Stomach smooth muscle (tissue), 2 donors: ENCODE measurements around the gene BRCA2.
A peak's percentile ranks its signal among the peaks of the same experiment; 100 is the strongest.

Experiments
- H3K27ac ChIP-seq: one replicate; pipeline ENCODE4 v1.7.0; 2013; ENCODE audit warnings: mild to moderate bottlenecking, low read length, inconsistent platforms
- H3K27me3 ChIP-seq, 2 donors: one replicate each; pipeline ENCODE4 v1.7.0; 2013; ENCODE audit warnings: low read length in 2 of 2; ENCODE audit not compliant: insufficient read depth in 2 of 2, control insufficient read depth in 1 of 2
- H3K36me3 ChIP-seq, 2 donors: one replicate each; pipeline ENCODE4 v1.7.0; 2013; ENCODE audit warnings: low read length in 2 of 2; ENCODE audit not compliant: control insufficient read depth in 2 of 2, insufficient read depth in 2 of 2
- H3K4me1 ChIP-seq: one replicate; pipeline ENCODE4 v1.7.0; 2013; ENCODE audit warnings: low read length; ENCODE audit not compliant: control insufficient read depth, insufficient read depth
- H3K4me3 ChIP-seq, 2 donors: one replicate each; pipeline ENCODE4 v1.7.0; 2013; ENCODE audit warnings: low read length in 2 of 2
- H3K9ac ChIP-seq, 2 donors: one replicate each; pipeline ENCODE4 v1.7.0; 2013; ENCODE audit warnings: low read length in 2 of 2, mild to moderate bottlenecking in 1 of 2
- H3K9me3 ChIP-seq, 2 donors: one replicate each; pipeline ENCODE4 v1.7.0; 2013; ENCODE audit warnings: low read length in 2 of 2; ENCODE audit not compliant: control insufficient read depth in 2 of 2
- donor health status: healthy.
- donor health status: Pancreatic carcinoma.

Gene BRCA2

DNA sequence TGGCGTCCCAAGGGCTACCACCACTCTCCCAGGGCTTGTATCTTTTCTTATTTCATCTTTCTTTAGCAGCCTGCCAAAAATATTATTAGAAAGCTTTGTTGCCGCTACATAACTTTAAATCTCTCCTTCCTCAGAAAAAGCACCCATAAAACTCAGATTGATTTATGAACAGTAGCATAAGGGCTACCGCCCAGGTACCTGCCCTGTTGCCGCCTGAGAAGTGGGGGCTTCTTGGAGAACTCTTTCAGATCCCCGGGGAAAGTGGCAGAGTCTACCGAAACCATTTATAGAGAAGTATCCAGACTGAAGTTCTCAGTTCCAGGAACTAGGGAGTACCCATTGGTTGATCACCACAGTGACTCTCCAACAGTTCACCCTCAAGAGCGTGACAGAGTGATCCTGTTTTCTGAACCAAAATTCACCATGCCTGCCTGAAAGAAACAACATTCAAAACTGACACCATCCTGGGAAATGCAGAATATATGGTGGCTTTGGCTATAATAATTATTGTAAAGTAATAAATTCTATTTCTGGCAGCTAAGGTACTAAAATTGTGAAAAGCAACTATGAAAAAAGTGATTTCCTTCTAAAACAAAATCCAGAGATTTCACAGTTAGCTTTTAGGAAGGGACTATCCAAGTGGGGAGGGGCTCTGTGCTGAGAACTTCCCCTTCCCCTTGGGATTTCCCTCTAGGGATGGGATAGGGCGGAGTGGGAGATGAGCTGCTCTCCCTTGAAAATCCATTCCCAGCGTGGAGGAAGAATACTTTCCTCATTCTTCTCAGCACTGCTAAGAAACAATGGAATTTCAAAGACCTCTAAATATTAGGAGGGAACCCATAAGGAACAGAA is 113.5 kb downstream of the BRCA2 start:
- H3K27me3 ChIP-seq = no peaks in the 10 kb centered on the region
- peak overlapping the region; percentile 58 for H3K27ac ChIP-seq
- H3K4me1 ChIP-seq = peaks cover 29% of the 10 kb centered on the region
- H3K9me3 ChIP-seq = no peaks in the 10 kb centered on the region
- peak overlapping the region; percentile 51 to 80 for H3K9ac ChIP-seq
- peak overlapping the region; percentile 89 to 90 for H3K4me3 ChIP-seq
- H3K36me3 ChIP-seq = peaks cover 0 to 3% of the 10 kb centered on the region in 2 donors

DNA sequence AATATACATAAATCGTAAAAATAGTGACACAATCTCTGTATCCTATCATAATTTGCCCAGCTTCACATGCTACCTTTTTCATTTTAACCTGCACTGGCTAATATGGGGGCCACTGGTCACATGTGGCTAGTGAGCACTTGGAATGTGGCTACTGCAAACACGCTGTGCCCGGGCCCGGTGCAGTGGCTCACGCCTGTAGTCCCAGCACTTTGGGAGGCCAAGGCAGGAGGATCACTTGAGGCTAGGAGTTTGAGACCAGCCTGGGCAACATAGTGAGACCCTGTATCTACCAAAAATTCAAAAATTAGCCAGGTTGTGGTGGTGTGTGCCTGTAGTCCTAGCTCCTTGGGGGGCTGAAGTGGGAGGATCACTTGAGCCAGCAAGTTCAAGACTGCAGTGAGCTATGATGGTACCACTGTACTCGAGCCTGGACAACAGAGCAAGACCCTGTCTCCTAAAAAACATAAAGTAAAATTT is 114.2 kb downstream of the BRCA2 start:
- Histone ChIP-seq H3K27me3 (no peaks in the 10 kb centered on the region), H3K9me3 (no peaks in the 10 kb centered on the region), H3K4me1 (peaks cover 29% of the 10 kb centered on the region), H3K36me3 (peaks cover 0 to 3% of the 10 kb centered on the region in 2 donors), H3K27ac (peak overlapping the region; percentile 58), H3K4me3 (no peak overlapping the region), H3K9ac (no peak overlapping the region)

DNA sequence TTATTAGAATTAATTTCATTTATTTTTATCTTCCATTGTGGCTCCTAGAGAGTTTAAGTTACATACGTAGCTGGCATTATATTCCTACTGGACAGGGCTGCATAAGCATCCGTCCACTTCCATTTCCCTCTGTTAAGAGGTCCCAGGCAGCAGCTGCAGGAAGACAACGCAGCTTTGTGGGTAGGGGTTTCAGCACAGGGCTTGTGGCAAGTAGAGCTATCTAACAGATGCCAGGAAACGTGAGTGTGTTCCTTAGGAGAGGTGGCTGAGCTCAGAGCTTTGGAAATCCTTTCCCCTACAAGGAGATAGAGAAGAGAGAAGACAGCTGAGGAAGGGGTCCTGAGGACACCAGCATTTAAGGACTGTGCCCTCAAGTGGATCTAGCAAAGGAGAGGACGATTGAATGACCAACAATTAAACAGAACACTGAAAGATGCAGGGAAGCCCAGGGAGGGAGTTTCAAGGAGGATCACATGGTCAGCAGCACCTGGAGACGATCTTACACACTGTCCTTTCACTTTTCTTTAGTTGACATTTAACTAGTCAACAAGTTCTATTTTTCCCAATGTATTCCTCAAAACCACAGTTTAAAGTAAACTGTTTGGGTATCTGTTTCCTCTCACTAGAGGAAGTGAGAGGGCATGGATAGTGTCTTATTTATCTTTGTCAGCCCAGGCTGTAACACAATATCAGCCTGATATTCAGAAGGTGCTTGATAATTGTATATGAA is 114.9 kb downstream of the BRCA2 start:
- Histone ChIP-seq H3K4me1 (peaks cover 28% of the 10 kb centered on the region), H3K9me3 (no peaks in the 10 kb centered on the region), H3K36me3 (peaks cover 0 to 6% of the 10 kb centered on the region in 2 donors), H3K27ac (no peak overlapping the region), H3K9ac (peak overlapping the region in 1 of 2 donors; percentile 42), H3K27me3 (no peaks in the 10 kb centered on the region), H3K4me3 (peak overlapping the region in 1 of 2 donors; percentile 22)

DNA sequence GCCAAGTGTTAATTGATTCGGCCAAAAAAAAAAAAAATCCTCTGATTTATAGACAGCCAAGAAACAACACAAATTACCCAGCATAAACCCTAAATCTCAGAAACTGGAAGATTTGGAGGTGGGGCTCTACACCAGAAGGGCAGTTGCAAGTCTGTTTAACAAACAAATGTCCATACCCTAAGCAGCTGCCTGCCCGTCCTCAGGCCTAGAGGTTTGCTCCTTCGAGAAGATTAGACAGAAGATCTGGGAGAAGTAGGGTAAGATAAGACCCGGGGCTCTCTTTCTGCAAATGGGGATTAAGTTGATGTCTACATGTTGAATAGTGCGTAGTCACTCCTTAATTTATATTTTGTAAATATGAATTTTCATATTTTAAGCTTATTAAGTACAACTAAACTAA is 116.1 kb downstream of the BRCA2 start:
- H3K36me3 ChIP-seq = peaks cover 2 to 6% of the 10 kb centered on the region in 2 donors
- no peak overlapping the region for H3K9ac ChIP-seq
- H3K9me3 ChIP-seq = no peaks in the 10 kb centered on the region
- H3K27me3 ChIP-seq = no peaks in the 10 kb centered on the region
- H3K4me1 ChIP-seq = peaks cover 16% of the 10 kb centered on the region
- no peak overlapping the region for H3K4me3 ChIP-seq
- no peak overlapping the region for H3K27ac ChIP-seq

DNA sequence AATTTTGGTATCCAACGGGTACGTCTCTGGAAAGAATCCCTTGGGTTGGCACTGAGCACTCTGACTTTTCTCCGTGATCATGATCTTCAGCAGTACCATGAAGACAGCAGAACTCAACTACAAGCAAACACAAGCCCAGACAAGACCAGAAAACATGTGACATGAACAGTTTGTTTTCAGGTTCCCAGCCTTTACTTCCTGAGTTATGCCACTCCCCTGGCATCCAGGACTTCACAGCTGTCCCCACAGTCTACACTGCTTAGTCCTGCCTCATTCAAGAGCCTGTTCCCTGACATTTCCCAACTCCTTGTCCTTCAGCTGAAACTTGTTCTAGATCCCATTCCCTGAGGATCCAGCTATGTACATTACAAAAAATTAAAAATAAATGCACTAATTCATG is 117.5 kb downstream of the BRCA2 start:
- Histone ChIP-seq H3K9me3 (no peaks in the 10 kb centered on the region), H3K4me3 (no peak overlapping the region), H3K36me3 (peaks cover 2 to 6% of the 10 kb centered on the region in 2 donors), H3K27ac (no peak overlapping the region), H3K4me1 (peaks cover 12% of the 10 kb centered on the region), H3K27me3 (no peaks in the 10 kb centered on the region), H3K9ac (no peak overlapping the region)

DNA sequence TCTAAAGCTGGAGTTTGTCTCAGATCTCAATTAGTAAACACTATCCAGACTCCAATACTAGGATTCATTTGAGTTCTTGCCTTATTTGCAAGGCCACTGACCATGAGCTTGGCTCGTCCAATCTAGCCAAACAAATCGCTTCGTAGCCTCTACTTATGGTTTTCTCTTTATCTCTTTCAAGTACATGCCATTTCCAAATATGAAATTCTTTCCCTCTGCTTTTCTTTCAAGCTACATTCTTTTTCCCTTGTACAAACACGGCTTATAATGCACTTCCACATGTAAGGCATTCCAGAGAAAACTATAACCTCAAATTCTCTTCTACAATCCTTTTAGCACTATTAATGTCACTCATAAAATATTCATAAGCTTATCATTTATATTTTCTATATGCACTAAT is 123.6 kb downstream of the BRCA2 start:
- H3K27me3 ChIP-seq = no peaks in the 10 kb centered on the region
- H3K9ac ChIP-seq = no peak overlapping the region
- no peaks in the 10 kb centered on the region for H3K9me3 ChIP-seq
- H3K4me1 ChIP-seq = no peaks in the 10 kb centered on the region
- peaks cover 6 to 10% of the 10 kb centered on the region in 2 donors for H3K36me3 ChIP-seq
- no peak overlapping the region for H3K4me3 ChIP-seq
- no peak overlapping the region for H3K27ac ChIP-seq

DNA sequence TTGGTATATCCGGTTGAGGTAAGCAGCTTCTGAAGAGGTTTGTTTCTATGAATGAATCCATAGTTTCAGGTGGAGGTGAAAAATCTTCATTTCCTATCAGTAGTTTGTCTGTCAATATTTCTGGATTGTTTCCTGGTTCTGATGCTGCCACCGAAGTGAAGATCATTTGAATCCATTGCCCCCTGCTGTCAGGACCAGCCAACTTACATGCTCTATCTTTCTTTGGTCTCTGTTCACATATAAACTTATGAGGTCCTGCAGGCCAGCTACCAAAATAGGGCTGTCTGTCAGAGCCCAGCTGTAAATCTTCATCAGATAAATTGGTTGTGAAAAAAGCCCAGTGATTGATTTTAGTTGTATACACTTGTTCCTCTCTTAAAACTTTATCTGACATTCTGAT is 127.8 kb downstream of the BRCA2 start:
- H3K4me1 ChIP-seq = no peaks in the 10 kb centered on the region
- H3K27me3 ChIP-seq = no peaks in the 10 kb centered on the region
- H3K27ac ChIP-seq = no peak overlapping the region
- no peak overlapping the region for H3K9ac ChIP-seq
- H3K9me3 ChIP-seq = no peaks in the 10 kb centered on the region
- no peak overlapping the region for H3K4me3 ChIP-seq
- H3K36me3 ChIP-seq = peaks cover 2 to 9% of the 10 kb centered on the region in 2 donors

DNA sequence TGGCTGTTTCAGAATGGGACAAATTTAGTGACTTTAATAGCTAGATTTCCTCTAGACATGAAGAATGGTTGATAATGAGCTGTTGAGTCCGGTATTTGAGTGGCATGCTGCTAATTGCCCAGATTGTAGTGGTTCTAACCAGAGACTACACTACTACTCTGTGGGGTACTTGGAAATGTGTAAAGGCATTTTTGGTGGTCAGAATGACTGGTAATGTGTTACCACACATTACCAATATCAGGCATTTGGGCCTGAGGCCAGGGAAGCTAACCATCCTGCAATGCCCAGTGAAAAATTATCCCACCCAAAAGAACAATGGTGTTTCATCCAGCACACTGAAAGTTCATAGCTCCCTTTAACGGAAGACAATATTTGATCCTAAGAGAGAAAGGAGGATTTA is 130.2 kb downstream of the BRCA2 start:
- H3K4me3 ChIP-seq = no peak overlapping the region
- peaks cover 0 to 3% of the 10 kb centered on the region in 2 donors for H3K36me3 ChIP-seq
- no peaks in the 10 kb centered on the region for H3K4me1 ChIP-seq
- no peaks in the 10 kb centered on the region for H3K9me3 ChIP-seq
- no peaks in the 10 kb centered on the region for H3K27me3 ChIP-seq
- no peak overlapping the region for H3K9ac ChIP-seq
- H3K27ac ChIP-seq = no peak overlapping the region

DNA sequence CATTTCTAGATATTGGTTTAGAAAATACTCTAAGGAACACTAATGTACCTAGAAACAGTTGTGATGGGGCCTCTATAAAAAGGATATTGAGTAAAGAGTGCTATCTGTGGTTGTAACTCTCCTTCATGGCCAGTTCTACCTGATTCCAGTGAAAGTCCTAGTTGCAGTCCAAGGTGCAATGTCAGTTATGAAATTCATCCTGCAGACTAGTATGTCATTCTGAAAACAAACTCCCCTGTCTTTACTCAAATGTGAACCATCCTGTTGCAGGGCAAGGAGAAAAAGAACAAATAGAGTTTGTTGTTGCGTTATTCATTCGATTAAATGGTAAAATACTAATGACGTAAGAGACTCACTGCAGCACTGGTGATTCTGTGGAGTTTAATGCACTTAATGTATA is 130.9 kb downstream of the BRCA2 start:
- no peak overlapping the region for H3K4me3 ChIP-seq
- no peaks in the 10 kb centered on the region for H3K9me3 ChIP-seq
- no peak overlapping the region for H3K27ac ChIP-seq
- H3K36me3 ChIP-seq = peaks cover 0 to 3% of the 10 kb centered on the region in 2 donors
- no peaks in the 10 kb centered on the region for H3K4me1 ChIP-seq
- H3K27me3 ChIP-seq = no peaks in the 10 kb centered on the region
- no peak overlapping the region for H3K9ac ChIP-seq

DNA sequence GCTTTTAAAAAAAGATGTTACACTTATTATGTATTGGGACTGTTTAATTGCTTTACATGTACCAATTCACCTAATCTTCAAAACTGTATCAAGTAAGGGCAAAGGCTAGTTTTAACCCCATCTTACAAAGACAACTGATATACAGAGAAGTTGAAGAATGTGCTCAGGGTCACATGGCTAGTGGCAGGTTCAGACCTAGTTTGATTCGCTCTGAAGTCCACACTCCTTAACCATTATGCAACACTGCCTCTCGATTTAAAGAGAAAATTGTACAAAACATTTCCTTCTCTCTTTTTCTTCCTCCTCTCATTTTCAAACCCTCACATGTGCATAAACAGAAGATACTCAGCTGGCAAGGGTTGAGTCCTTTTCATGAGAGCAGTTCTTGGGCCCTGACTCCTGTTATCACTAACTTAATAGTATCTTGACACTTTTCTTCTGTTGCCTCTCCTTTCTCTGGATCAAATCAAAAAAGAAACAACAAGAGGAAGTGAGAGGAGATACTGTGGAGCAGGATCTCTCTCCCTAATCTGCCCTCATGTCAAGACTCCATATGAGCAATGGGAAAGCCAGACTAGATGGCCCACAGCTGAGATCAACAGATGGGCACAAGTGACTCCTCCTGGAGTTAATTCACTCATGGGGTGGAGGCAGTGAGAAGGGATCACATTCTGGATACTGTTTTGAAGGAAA is 131.6 kb downstream of the BRCA2 start:
- no peaks in the 10 kb centered on the region for H3K27me3 ChIP-seq
- H3K4me3 ChIP-seq = no peak overlapping the region
- no peaks in the 10 kb centered on the region for H3K4me1 ChIP-seq
- no peaks in the 10 kb centered on the region for H3K9me3 ChIP-seq
- H3K36me3 ChIP-seq = peaks cover 0 to 3% of the 10 kb centered on the region in 2 donors
- H3K27ac ChIP-seq = no peak overlapping the region
- H3K9ac ChIP-seq = no peak overlapping the region
